PC-9 (cell line): Measurements from ENCODE around the gene STX3. TPM values are rescaled to one million over a fixed set of nuclear protein-coding genes. Genes with fewer than 3 reads are reported as not detected.
A peak's percentile ranks its signal among the peaks of the same experiment; 100 is the strongest.

Source experiments
- BruUV-seq: library from RNA; stranded (reverse); fragments of 400-500 nt; replicated peaks from 2 replicates; lab custom pipeline; 2021; lab: Mats Ljungman, UMichigan
- CTCF ChIA-PET: fragments of 300-600 bp; sonication (Branson Sonifier 250); formaldehyde crosslinking; loops from one replicate; lab custom pipeline; 2022; ENCODE audit warnings: antibody characterized with exemption; lab: Charles Lee
- POLR2A ChIA-PET: fragments of 300-600 bp; sonication (Branson Sonifier 250); formaldehyde crosslinking; loops from one replicate; lab custom pipeline; 2022; ENCODE audit warnings: antibody characterized with exemption; ENCODE audit not compliant: unreplicated experiment; lab: Charles Lee
- DNase-seq, 2 experiments: peaks; one replicate each; pipeline versions ENCODE4 v3.0.0 to v3.0.0-alpha.2; 2015 to 2022; ENCODE audit warnings: mixed read lengths in 1 of 2
- H2AFZ ChIP-seq: fragments of 200-600 bp; sonication (generic); 2 replicates; pipeline ENCODE4 v1.8.1; 2017; ENCODE audit warnings: antibody characterized with exemption
- H3F3A ChIP-seq: fragments of 200-600 bp; sonication (generic); 2 replicates; pipeline ENCODE4 v1.8.1; 2017; ENCODE audit warnings: antibody characterized with exemption, mild to moderate bottlenecking, low read depth; ENCODE audit not compliant: insufficient read depth
- H3K27ac ChIP-seq: fragments of 200-600 bp; sonication (generic); 2 replicates; pipeline ENCODE4 v1.6.1; 2016; ENCODE audit warnings: mixed run types
- H3K27me3 ChIP-seq: fragments of 200-600 bp; sonication (generic); 2 replicates; pipeline ENCODE4 v1.6.1; 2016; ENCODE audit warnings: low read depth, mixed run types; ENCODE audit not compliant: insufficient read depth
- H3K36me3 ChIP-seq: fragments of 200-600 bp; sonication (generic); 2 replicates; pipeline ENCODE4 v1.6.1; 2016; ENCODE audit warnings: low read depth, mixed run types
- H3K4me1 ChIP-seq: fragments of 200-600 bp; sonication (generic); replicated peaks from 2 replicates; pipeline ENCODE4 v1.6.1; 2016; ENCODE audit warnings: mixed run types; ENCODE audit not compliant: insufficient read depth
- H3K4me2 ChIP-seq: fragments of 200-600 bp; sonication (generic); 2 replicates; pipeline ENCODE4 v1.6.1; 2017; ENCODE audit warnings: mixed run types
- H3K4me3 ChIP-seq: fragments of 200-600 bp; sonication (generic); 2 replicates; pipeline ENCODE4 v1.6.1; 2016; ENCODE audit warnings: mixed run types
- H3K79me2 ChIP-seq: fragments of 200-600 bp; sonication (generic); 2 replicates; pipeline ENCODE4 v1.6.1; 2017; ENCODE audit warnings: low read depth, mixed run types
- H3K9me2 ChIP-seq: fragments of 200-600 bp; sonication (generic); 2 replicates; pipeline ENCODE4 v1.8.1; 2017; ENCODE audit warnings: mild to moderate bottlenecking; ENCODE audit not compliant: insufficient read depth
- H3K9me3 ChIP-seq: fragments of 200-600 bp; sonication (generic); 2 replicates; pipeline ENCODE4 v1.8.1; 2016; ENCODE audit warnings: low read depth; ENCODE audit not compliant: insufficient read depth
- H4K20me1 ChIP-seq: fragments of 200-600 bp; sonication (generic); 2 replicates; pipeline ENCODE4 v1.8.1; 2017; ENCODE audit not compliant: insufficient read depth
- EZH2 ChIP-seq: fragments of 200-600 bp; sonication (generic); IDR thresholded peaks from 2 replicates; pipeline ENCODE4 v1.8.0; 2017; ENCODE audit warnings: antibody characterized with exemption, low read depth
- intact Hi-C: fragments of 100-400 bp; cut with micrococcal nuclease; formaldehyde crosslinking; loops from one replicate; pipeline ENCODE4 v1.10.0; 2022; ENCODE audit not compliant: unreplicated experiment
- total RNA-seq: library from RNA; stranded (reverse); gene quantifications from 2 replicates; pipeline ENCODE4 v1.2.3, GENCODE V29; 2021
- TF ChIP-seq, protein P1 (sequence below): fragments of 200-600 bp; sonication (generic); conservative IDR thresholded peaks from 2 replicates; pipeline ENCODE4 v1.6.1; 2017; ENCODE audit warnings: mixed run types, antibody characterized with exemption, mild to moderate bottlenecking, moderate library complexity

STX3 gene
- total RNA-seq, 1 experiment from 2014 or later = 50.1 TPM

DNA sequence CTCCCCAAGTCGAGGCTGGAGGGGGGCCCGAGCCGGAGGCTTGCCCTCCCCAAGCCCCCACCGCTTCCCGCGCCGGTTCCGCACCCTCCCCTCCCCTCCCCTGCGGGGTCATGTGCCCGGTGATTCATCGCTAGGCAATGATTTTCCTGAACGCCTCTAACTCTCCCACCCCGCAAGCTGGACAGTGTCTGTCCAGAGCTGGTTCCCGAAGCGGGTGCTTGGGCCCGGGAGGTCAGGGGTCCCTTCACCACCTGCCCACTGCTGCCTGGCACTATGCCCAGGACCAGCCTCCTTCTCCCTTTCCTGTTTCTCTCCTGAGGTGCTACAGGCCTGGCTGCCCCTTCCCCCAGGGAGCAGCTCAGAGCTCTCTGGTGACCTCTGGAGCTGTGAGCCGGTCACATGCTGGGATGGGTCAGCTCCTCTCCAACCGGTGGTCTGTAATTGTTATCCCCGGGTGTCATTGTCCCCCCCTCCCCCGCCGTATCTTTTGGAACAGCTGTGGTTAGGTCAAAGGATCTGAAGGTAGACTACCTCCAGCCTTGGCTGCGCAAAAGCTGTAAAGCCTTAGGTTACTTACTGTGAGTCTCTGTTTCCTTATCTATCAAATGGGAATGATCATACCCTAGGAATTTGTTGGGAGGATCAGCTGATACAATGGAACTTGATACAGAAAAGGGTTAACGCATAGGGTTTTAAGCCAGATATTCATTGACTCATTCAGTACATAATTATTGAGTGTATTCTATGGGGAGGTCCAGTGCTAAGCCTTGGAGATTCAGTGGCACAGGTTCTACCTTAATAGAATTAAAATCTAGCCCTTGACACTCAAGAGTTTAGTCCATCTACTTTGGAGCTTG, 753 bp downstream of the STX3 start:
- ChIA-PET CTCF (interaction anchor here (0.6 to 3.0 kb wide), 3 partner anchors 21 to 55 kb away, joined by 4 to 16 read pairs (median 9); partner anchors contain the start of gene MRPL16), POLR2A (interaction anchor here (0.5 to 2.1 kb wide), 8 partner anchors 21 to 1286 kb away, joined by 3 to 30 read pairs (median 6); partner anchors contain the start of gene PATL1)
- peak overlapping the region; percentile 92 for H3K4me3 ChIP-seq
- no peaks in the 10 kb centered on the region for H3K9me3 ChIP-seq
- H2AFZ ChIP-seq = peak overlapping the region; percentile 97
- no peak for TF ChIP-seq EZH2
- TF ChIP-seq, protein P1, sequence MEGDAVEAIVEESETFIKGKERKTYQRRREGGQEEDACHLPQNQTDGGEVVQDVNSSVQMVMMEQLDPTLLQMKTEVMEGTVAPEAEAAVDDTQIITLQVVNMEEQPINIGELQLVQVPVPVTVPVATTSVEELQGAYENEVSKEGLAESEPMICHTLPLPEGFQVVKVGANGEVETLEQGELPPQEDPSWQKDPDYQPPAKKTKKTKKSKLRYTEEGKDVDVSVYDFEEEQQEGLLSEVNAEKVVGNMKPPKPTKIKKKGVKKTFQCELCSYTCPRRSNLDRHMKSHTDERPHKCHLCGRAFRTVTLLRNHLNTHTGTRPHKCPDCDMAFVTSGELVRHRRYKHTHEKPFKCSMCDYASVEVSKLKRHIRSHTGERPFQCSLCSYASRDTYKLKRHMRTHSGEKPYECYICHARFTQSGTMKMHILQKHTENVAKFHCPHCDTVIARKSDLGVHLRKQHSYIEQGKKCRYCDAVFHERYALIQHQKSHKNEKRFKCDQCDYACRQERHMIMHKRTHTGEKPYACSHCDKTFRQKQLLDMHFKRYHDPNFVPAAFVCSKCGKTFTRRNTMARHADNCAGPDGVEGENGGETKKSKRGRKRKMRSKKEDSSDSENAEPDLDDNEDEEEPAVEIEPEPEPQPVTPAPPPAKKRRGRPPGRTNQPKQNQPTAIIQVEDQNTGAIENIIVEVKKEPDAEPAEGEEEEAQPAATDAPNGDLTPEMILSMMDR = no peak
- 0 out of 2 replicates have a peak, but pooled peaks cover 21% of the 10 kb centered on the region for H3K36me3 ChIP-seq
- H3F3A ChIP-seq = peaks cover 27% of the 10 kb centered on the region
- H3K27me3 ChIP-seq = no peaks in the 10 kb centered on the region
- peak overlapping the region; percentile 82 for H3K27ac ChIP-seq
- intact Hi-C loops = loop anchor here (1.0 to 5.0 kb wide), 8 partner anchors 20 to 219 kb away; partner anchors contain the start of genes MRPL16, OSBP and PATL1
- peaks cover 19% of the 10 kb centered on the region for H3K4me1 ChIP-seq
- H3K79me2 ChIP-seq = peaks cover 51% of the 10 kb centered on the region
- DNase-seq = peak; percentile 68 to 88
- peaks cover 42% of the 10 kb centered on the region for H4K20me1 ChIP-seq
- no peaks in the 10 kb centered on the region for H3K9me2 ChIP-seq
- H3K4me2 ChIP-seq = peak overlapping the region; percentile 97
- BruUV-seq = no TSS peak

DNA sequence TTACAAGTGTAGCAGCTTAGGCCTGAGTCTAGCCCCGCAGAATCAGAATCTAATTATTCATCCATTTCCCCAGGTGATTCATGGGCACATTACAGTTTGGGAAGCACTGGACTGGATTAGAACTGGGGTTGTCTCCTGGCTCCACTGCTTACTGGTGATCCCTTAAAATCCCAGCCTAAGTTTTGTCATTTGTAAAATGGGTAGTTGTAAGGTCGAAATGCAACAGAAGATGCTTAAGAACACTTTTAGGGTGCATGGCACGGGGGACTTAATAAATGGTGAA, 1.3 kb downstream of the STX3 start:
- Histone ChIP-seq H3K9me2 (no peaks in the 10 kb centered on the region), H3K36me3 (0 out of 2 replicates have a peak, but pooled peaks cover 21% of the 10 kb centered on the region), H2AFZ (no peak overlapping the region), H3K4me1 (peaks cover 19% of the 10 kb centered on the region), H3K79me2 (peaks cover 56% of the 10 kb centered on the region), H3F3A (peaks cover 27% of the 10 kb centered on the region), H3K27me3 (no peaks in the 10 kb centered on the region), H3K27ac (peak overlapping the region; percentile 82), H3K4me2 (peak overlapping the region; percentile 97), H4K20me1 (peaks cover 48% of the 10 kb centered on the region), H3K9me3 (no peaks in the 10 kb centered on the region), H3K4me3 (peak overlapping the region; percentile 92)
- CTCF ChIA-PET = interaction anchor here (1.6 kb wide), 1 partner anchor 54 kb away, joined by 9 read pairs; the partner anchor contains the start of gene MRPL16
- no peak for TF ChIP-seq EZH2
- TF ChIP-seq, protein P1 = no peak
- DNase-seq = peak in 1 of 2 experiments; percentile 46
- BruUV-seq = TSS peak; percentile 28
- POLR2A ChIA-PET = interaction anchor here (1.0 to 2.1 kb wide), 3 partner anchors 20 to 87 kb away, joined by 6 to 29 read pairs (median 7); partner anchors contain the start of gene PATL1
- intact Hi-C loops = loop anchor here (1.0 to 5.0 kb wide), 3 partner anchors 31 to 204 kb away; partner anchors contain the start of gene PATL1

DNA sequence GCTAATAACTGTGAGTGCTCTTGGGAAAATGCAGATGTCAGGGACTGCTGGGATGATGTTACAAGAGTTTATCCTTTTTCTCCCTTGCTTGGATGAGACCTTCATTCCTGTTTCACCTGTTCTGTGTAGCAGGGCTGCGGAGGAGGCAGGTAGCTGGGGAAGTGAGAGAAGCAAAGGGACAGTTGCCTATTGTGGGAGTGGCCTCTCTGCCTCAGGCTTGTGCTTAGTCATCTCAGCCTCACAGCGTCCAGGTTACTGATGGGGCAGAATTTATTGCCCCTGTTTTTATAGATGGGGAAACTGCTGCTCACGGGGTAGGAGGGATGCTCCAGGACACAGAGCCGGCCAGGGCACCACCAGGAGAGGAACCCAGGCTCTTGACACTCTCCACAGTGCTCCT, 1.7 kb downstream of the STX3 start:
- POLR2A ChIA-PET = interaction anchor here (0.5 to 2.1 kb wide), 3 partner anchors 88 to 220 kb away, joined by 4 to 29 read pairs (median 6); partner anchors contain the start of gene PATL1
- TSS peak; percentile 33 for BruUV-seq
- H3K9me3 ChIP-seq = no peaks in the 10 kb centered on the region

More for the DNA sequence above, 1.7 kb downstream of the STX3 start:
- Histone ChIP-seq H3K4me1 (peaks cover 19% of the 10 kb centered on the region), H3K4me3 (peak overlapping the region; percentile 92), H3K79me2 (peaks cover 60% of the 10 kb centered on the region), H2AFZ (no peak overlapping the region), H3K9me2 (no peaks in the 10 kb centered on the region), H3K27me3 (no peaks in the 10 kb centered on the region), H3F3A (peaks cover 27% of the 10 kb centered on the region), H4K20me1 (peaks cover 51% of the 10 kb centered on the region), H3K27ac (peak overlapping the region; percentile 82), H3K4me2 (peak overlapping the region; percentile 97), H3K36me3 (0 out of 2 replicates have a peak, but pooled peaks cover 21% of the 10 kb centered on the region)
- peak; percentile 78 to 87 for DNase-seq
- CTCF ChIA-PET = interaction anchor here (1.6 kb wide), 1 partner anchor 54 kb away, joined by 9 read pairs; the partner anchor contains the start of gene MRPL16
- TF ChIP-seq, protein P1 = no peak
- TF ChIP-seq EZH2 = no peak
- intact Hi-C loops = loop anchor here (1.0 to 5.0 kb wide), 3 partner anchors 30 to 205 kb away; partner anchors contain the start of gene PATL1
